ENCODE data around the gene HMGCL. TPM values are rescaled to one million over a fixed set of nuclear protein-coding genes. Genes with fewer than 3 reads are reported as not detected.
"Not testable (repeated sequence)": the region's sequence is repeated elsewhere in the genome, so short reads cannot be mapped to it uniquely, and the experiment has no call there.

HMGCL gene
- total RNA-seq, 2 experiments from 2014 or later: 44.9 to 46.0 TPM

- CTCF ChIA-PET: interaction anchor here (0.5 to 5.5 kb wide), 7 partner anchors 9 to 296 kb away, joined by 3 to 47 read pairs (median 4); no protein-coding TSS in a partner anchor
- no peak overlapping the region for H3K27ac Mint-ChIP-seq
- H3K27me3 Mint-ChIP-seq: no peaks in the 10 kb centered on the region
- H3K4me3 Mint-ChIP-seq: no peak overlapping the region
- TF ChIP-seq CTCF (IDR thresholded peaks at IDR 0.05): no peak
- ATAC-seq (no peak), DNase-seq (no peak)
- POLR2A ChIA-PET: interaction anchor here (0.6 to 16.5 kb wide), 4 partner anchors 9 to 610 kb away, joined by 3 to 168 read pairs (median 3); partner anchors contain the start of gene PITHD1
- H3K9me3 Mint-ChIP-seq: no peaks in the 10 kb centered on the region
- intact Hi-C loops (cut with micrococcal nuclease): no loop called here
- H3K36me3 Mint-ChIP-seq (ENCODE audit: low read depth): peaks cover 29% of the 10 kb centered on the region
- peaks cover 16% of the 10 kb centered on the region for H3K4me1 Mint-ChIP-seq (ENCODE audit: low read depth)
Observed at GRCh38 chr1:23797478-23798448, 27.5 kb downstream of the HMGCL start.

GRCh38 chr1:23796466-23797271 is 28.6 kb downstream of the HMGCL start:
- TF ChIP-seq CTCF (IDR thresholded peaks at IDR 0.05): no peak
- Mint-ChIP-seq H3K9me3 (no peaks in the 10 kb centered on the region), H3K4me1 (ENCODE audit: low read depth) (peaks cover 22% of the 10 kb centered on the region), H3K27me3 (no peaks in the 10 kb centered on the region), H3K27ac (no peak overlapping the region), H3K4me3 (no peak overlapping the region), H3K36me3 (ENCODE audit: low read depth) (peaks cover 31% of the 10 kb centered on the region)
- ChIA-PET CTCF (interaction anchor here (0.9 to 3.9 kb wide), 2 partner anchors 12 to 25 kb away, joined by 3 to 18 read pairs; no protein-coding TSS in a partner anchor), POLR2A (interaction anchor here (0.6 to 16.5 kb wide), 2 partner anchors 18 to 609 kb away, joined by 3 to 168 read pairs; partner anchors contain the start of gene PITHD1)
- intact Hi-C loops (cut with micrococcal nuclease): no loop called here
- ATAC-seq (no peak), DNase-seq (no peak)

GRCh38 chr1:23795676-23796465 is 29.4 kb downstream of the HMGCL start:
- ChIA-PET POLR2A (interaction anchor here (16.5 kb wide), 1 partner anchor 17 kb away, joined by 168 read pairs; the partner anchor contains the start of gene PITHD1), CTCF (interaction anchor here (1.2 to 3.9 kb wide), 2 partner anchors 15 to 25 kb away, joined by 3 to 18 read pairs; no protein-coding TSS in a partner anchor)
- no peak for DNase-seq
- no peak for TF ChIP-seq CTCF (IDR thresholded peaks at IDR 0.05)
- H3K9me3 Mint-ChIP-seq: no peaks in the 10 kb centered on the region
- peaks cover 22% of the 10 kb centered on the region for H3K4me1 Mint-ChIP-seq (ENCODE audit: low read depth)
- no peak for ATAC-seq
- H3K36me3 Mint-ChIP-seq (ENCODE audit: low read depth): peaks cover 36% of the 10 kb centered on the region
- intact Hi-C loops (cut with micrococcal nuclease): no loop called here
- no peak overlapping the region for H3K4me3 Mint-ChIP-seq
- no peak overlapping the region for H3K27ac Mint-ChIP-seq
- no peaks in the 10 kb centered on the region for H3K27me3 Mint-ChIP-seq

- POLR2A ChIA-PET: interaction anchor here (16.5 kb wide), 1 partner anchor 16 kb away, joined by 168 read pairs; the partner anchor contains the start of gene PITHD1
- H3K27ac Mint-ChIP-seq; H3K27me3 Mint-ChIP-seq; ATAC-seq; H3K9me3 Mint-ChIP-seq; H3K4me3 Mint-ChIP-seq; DNase-seq; intact Hi-C loops (cut with micrococcal nuclease): not testable (repeated sequence)
- H3K36me3 Mint-ChIP-seq (ENCODE audit: low read depth): peaks cover 34% of the 10 kb centered on the region
- peaks cover 28% of the 10 kb centered on the region for H3K4me1 Mint-ChIP-seq (ENCODE audit: low read depth)
- CTCF ChIA-PET: interaction anchor here (1.2 kb wide), 1 partner anchor 16 kb away, joined by 3 read pairs; no protein-coding TSS in a partner anchor
Observed at GRCh38 chr1:23794732-23795182, 30.5 kb downstream of the HMGCL start.

All from activated CD8-positive, alpha-beta T cell treated with anti-CD3 and anti-CD28 coated beads for 36 hours (primary cell).